H1 (cell line): Measurements from ENCODE around the gene DDX18. TPM values are rescaled to one million over a fixed set of nuclear protein-coding genes. Genes with fewer than 3 reads are reported as not detected.

Experiments
- CTCF ChIA-PET: fragments of 300-600 bp; sonication (Branson Sonifier 250); formaldehyde crosslinking; loops from one replicate; lab custom pipeline; 2021; ENCODE audit not compliant: partially characterized antibody; lab: Charles Lee
- POLR2A ChIA-PET: fragments of 300-600 bp; sonication (Branson Sonifier 250); formaldehyde crosslinking; loops from one replicate; lab custom pipeline; 2021; ENCODE audit warnings: inconsistent platforms; ENCODE audit not compliant: partially characterized antibody; lab: Charles Lee
- DNase-seq, 2 experiments: peaks; one replicate each; pipeline versions ENCODE4 v3.0.0 to v3.0.0-alpha.2; 2010 to 2022; ENCODE audit warnings: low spot score in 2 of 2, low read depth in 1 of 2, mixed read lengths in 1 of 2
- FAIRE-seq: peaks from 2 replicates; lab custom pipeline; 2011; peaks lifted over from hg19 to GRCh38; lab: Jason Lieb, UNC
- H2AFZ ChIP-seq: 2 replicates; pipeline ENCODE4 v1.8.1; 2012; ENCODE audit warnings: low read length, inconsistent platforms
- H2AK5ac ChIP-seq: 2 replicates; pipeline ENCODE4 v1.6.1; 2013; ENCODE audit warnings: low read depth, low read length
- H2BK120ac ChIP-seq: replicated peaks from 2 replicates; pipeline ENCODE3; 2013; ENCODE audit warnings: low read depth, low read length, inconsistent platforms
- H2BK12ac ChIP-seq: 2 replicates; pipeline ENCODE4 v1.6.1; 2013; ENCODE audit warnings: low read depth, low read length
- H2BK15ac ChIP-seq: 2 replicates; pipeline ENCODE4 v1.6.1; 2013; ENCODE audit warnings: low read length
- H2BK20ac ChIP-seq: 2 replicates; pipeline ENCODE4 v1.6.1; 2013; ENCODE audit warnings: low read length
- H2BK5ac ChIP-seq: 2 replicates; pipeline ENCODE4 v1.6.1; 2013; ENCODE audit warnings: low read depth, low read length
- H3K14ac ChIP-seq: 2 replicates; pipeline ENCODE4 v1.6.1; 2013; ENCODE audit warnings: inconsistent platforms; ENCODE audit not compliant: insufficient read length
- H3K18ac ChIP-seq: 2 replicates; pipeline ENCODE4 v1.6.1; 2013; ENCODE audit warnings: low read length; ENCODE audit errors: extremely low read depth
- H3K23ac ChIP-seq: 2 replicates; pipeline ENCODE4 v1.6.1; 2013; ENCODE audit warnings: inconsistent platforms; ENCODE audit not compliant: insufficient read length
- H3K23me2 ChIP-seq: 2 replicates; pipeline ENCODE4 v1.6.1; 2013; ENCODE audit warnings: low read depth, low read length
- H3K27ac ChIP-seq: 2 replicates; pipeline ENCODE4 v1.6.1; 2011; ENCODE audit warnings: low read depth, low read length, inconsistent platforms
- H3K27me3 ChIP-seq, 4 experiments: replicated peaks in 1 of 4; 1 replicate in 1 of 4; 2 replicates in 3 of 4; pipeline versions ENCODE4 v1.6.1 to v1.8.1; 2011 to 2013; ENCODE audit warnings: low read length in 3 of 4, mild to moderate bottlenecking in 3 of 4, inconsistent platforms in 2 of 4, mixed read lengths in 2 of 4, moderate library complexity in 1 of 4; ENCODE audit not compliant: control insufficient read depth in 3 of 4, insufficient read depth in 3 of 4; ENCODE audit errors: extremely low read depth in 1 of 4
- H3K36me3 ChIP-seq, 4 experiments: 2 replicates each; pipeline versions ENCODE4 v1.6.1 to v1.8.1; 2011 to 2013; ENCODE audit warnings: mild to moderate bottlenecking in 4 of 4, low read length in 3 of 4, moderate library complexity in 2 of 4, control low read depth in 1 of 4, inconsistent platforms in 1 of 4; ENCODE audit not compliant: insufficient read depth in 4 of 4, control insufficient read depth in 2 of 4
- H3K4ac ChIP-seq: replicated peaks from 2 replicates; pipeline ENCODE3; 2013; ENCODE audit warnings: low read length, low read depth, mixed read lengths, inconsistent platforms; ENCODE audit not compliant: insufficient read length
- H3K4me1 ChIP-seq, 4 experiments: replicated peaks in 1 of 4; 1 replicate in 1 of 4; 2 replicates in 3 of 4; pipeline versions ENCODE4 v1.6.1 to v1.8.1; 2011 to 2013; ENCODE audit warnings: low read length in 3 of 4, inconsistent platforms in 2 of 4, mixed read lengths in 1 of 4; ENCODE audit not compliant: insufficient read depth in 4 of 4, control insufficient read depth in 3 of 4
- H3K4me2 ChIP-seq, 2 experiments: 2 replicates each; pipeline versions ENCODE4 v1.6.1 to v1.8.1; 2011 to 2013; ENCODE audit warnings: low read depth in 2 of 2, low read length in 2 of 2, control low read depth in 1 of 2, inconsistent platforms in 1 of 2, mild to moderate bottlenecking in 1 of 2; ENCODE audit not compliant: insufficient read depth in 1 of 2
- H3K4me3 ChIP-seq, 4 experiments: fragments of 200-600, 300-600 bp in 1 of 4; sonication (generic), shearing (Covaris generic), sonication (Bioruptor Twin) in 1 of 4; 2 replicates each; pipeline versions ENCODE4 v1.5.1 to v1.8.1; 2011 to 2016; ENCODE audit warnings: low read length in 4 of 4, low read depth in 3 of 4, control low read depth in 2 of 4, inconsistent platforms in 2 of 4, mild to moderate bottlenecking in 2 of 4, mixed read lengths in 1 of 4, moderate library complexity in 1 of 4; ENCODE audit not compliant: insufficient read depth in 2 of 4; ENCODE audit errors: extremely low read depth in 1 of 4
- H3K56ac ChIP-seq: replicated peaks from 2 replicates; pipeline ENCODE3; 2013; ENCODE audit warnings: low read depth, mild to moderate bottlenecking, mixed read lengths, low read length, inconsistent platforms; ENCODE audit not compliant: insufficient read length
- H3K79me1 ChIP-seq: 2 replicates; pipeline ENCODE4 v1.6.1; 2013; ENCODE audit warnings: low read depth, low read length, control low read depth
- H3K79me2 ChIP-seq, 2 experiments: 2 replicates each; pipeline versions ENCODE4 v1.6.1 to v1.8.1; 2012 to 2013; ENCODE audit warnings: low read length in 2 of 2, mild to moderate bottlenecking in 2 of 2, inconsistent platforms in 1 of 2; ENCODE audit not compliant: insufficient read depth in 2 of 2, control insufficient read depth in 1 of 2
- H3K9ac ChIP-seq, 4 experiments: replicated peaks in 1 of 4; 1 replicate in 1 of 4; 2 replicates in 3 of 4; pipeline versions ENCODE4 v1.6.1 to v1.8.1; 2011 to 2013; ENCODE audit warnings: low read depth in 3 of 4, low read length in 3 of 4, control low read depth in 2 of 4, mild to moderate bottlenecking in 2 of 4, moderate library complexity in 2 of 4, inconsistent platforms in 1 of 4; ENCODE audit errors: extremely low read depth in 1 of 4
- H3K9me3 ChIP-seq, 2 experiments: 2 replicates each; pipeline versions ENCODE4 v1.6.1 to v1.8.1; 2012 to 2013; ENCODE audit warnings: mild to moderate bottlenecking in 2 of 2, moderate library complexity in 2 of 2, control low read depth in 1 of 2, inconsistent platforms in 1 of 2, low read depth in 1 of 2, low read length in 1 of 2, mixed read lengths in 1 of 2; ENCODE audit not compliant: insufficient read depth in 2 of 2
- H4K20me1 ChIP-seq, 2 experiments: replicated peaks in 1 of 2; 2 replicates each; pipeline versions ENCODE3 to v1.8.1; 2011 to 2013; ENCODE audit warnings: inconsistent platforms in 2 of 2, low read length in 2 of 2, mild to moderate bottlenecking in 1 of 2; ENCODE audit not compliant: insufficient read depth in 2 of 2, control insufficient read depth in 1 of 2
- H4K5ac ChIP-seq: 2 replicates; pipeline ENCODE4 v1.6.1; 2013; ENCODE audit warnings: low read length, low read depth, mixed read lengths, inconsistent platforms; ENCODE audit not compliant: insufficient read length
- H4K8ac ChIP-seq: 2 replicates; pipeline ENCODE4 v1.8.0; 2013; ENCODE audit warnings: mild to moderate bottlenecking, moderate library complexity, low read length, inconsistent platforms; ENCODE audit not compliant: insufficient read depth; ENCODE audit errors: extremely low read depth
- H4K91ac ChIP-seq: replicated peaks from 2 replicates; pipeline ENCODE3; 2013; ENCODE audit warnings: low read length, mixed read lengths, inconsistent platforms; ENCODE audit not compliant: insufficient read length
- CTCF ChIP-seq, 3 experiments: IDR thresholded peaks; 1 replicate in 2 of 3; 2 replicates in 1 of 3; pipeline versions ENCODE4 v1.5.1 to v1.6.1; 2011; ENCODE audit warnings: low read length in 3 of 3, mild to moderate bottlenecking in 3 of 3, inconsistent platforms in 2 of 3, low read depth in 1 of 3, moderate library complexity in 1 of 3; ENCODE audit not compliant: insufficient read depth in 1 of 3; ENCODE audit errors: control extremely low read depth in 1 of 3
- RAD21 ChIP-seq, 2 experiments: IDR thresholded peaks in 1 of 2; conservative IDR thresholded peaks in 1 of 2; 2 replicates each; pipeline ENCODE4 v1.6.1; 2011; ENCODE audit warnings: low read depth in 2 of 2, low read length in 2 of 2, improper control_type of control experiment in 1 of 2, inconsistent platforms in 1 of 2, mild to moderate bottlenecking in 1 of 2, moderate library complexity in 1 of 2
- SAP30 ChIP-seq: fragments of 300-600 bp; sonication (generic); IDR thresholded peaks from 2 replicates; pipeline ENCODE4 v1.7.1; 2012; ENCODE audit warnings: low read length, moderate library complexity, mild to moderate bottlenecking, inconsistent platforms; ENCODE audit not compliant: insufficient read depth, insufficient replicate concordance
- WGBS, 2 experiments: shearing (Covaris generic) in 1 of 2; methylation state at CpG; one replicate each; pipeline versions ENCODE4 v1.1.6 to v1.1.7; 2013 to 2015; ENCODE audit warnings: low lambda C conversion rate in 2 of 2, mixed read lengths in 2 of 2, inconsistent platforms in 1 of 2, low coverage in 1 of 2, missing lambda C conversion rate in 1 of 2; ENCODE audit not compliant: insufficient replicate concordance in 2 of 2, insufficient coverage in 1 of 2, insufficient read length in 1 of 2; ENCODE audit errors: extremely low coverage in 1 of 2, missing lambda C conversion rate in 1 of 2; 5-methylcytosine and 5-hydroxymethylcytosine counted together
- polyA plus RNA-seq, 7 experiments: library from polyadenylated mRNA; depleted of rRNA in 3 of 7; stranded (reverse) in 5 of 7; unstranded in 2 of 7; fragments of >200 nt in 5 of 7; fragments of 200-250 nt in 2 of 7; gene quantifications; 1 replicate in 5 of 7; 2 replicates in 1 of 7; 4 replicates in 1 of 7; pipeline versions ENCODE4 v1.2.1 to v1.2.3, GENCODE V29; 2011 to 2013; ENCODE audit warnings: missing spikeins in 2 of 7, mixed read lengths in 2 of 7
- total RNA-seq: library from RNA; stranded (reverse); fragmentation: NEBNext Ultra II Directional; extraction: Animal tissue kit (Norgen Biotek cat#: 25700); gene quantifications from 2 replicates; pipeline ENCODE4 v1.2.1, GENCODE V29; 2021

The DDX18 gene
- total and polyA plus RNA-seq, 2 of the 8 experiments (the other 6 are each of a cell fraction or from before 2014, with no cell fraction given) = 31.3 to 119 TPM

GRCh38 chr2:117771969-117772630 is 42.4 kb upstream of the DDX18 start:
- H2BK20ac ChIP-seq = no peak overlapping the region
- POLR2A ChIA-PET = no interaction called here
- no peak overlapping the region for H2BK120ac ChIP-seq
- FAIRE-seq (no peak), DNase-seq (no peak)
- no peak overlapping the region for H3K56ac ChIP-seq
- H2BK15ac ChIP-seq = peak overlapping the region; percentile 36; the same call in 1 of the 2 replicates
- H3K79me1 ChIP-seq = no peaks in the 10 kb centered on the region
- 41% methylated on average over 4 of the region's 4 CpGs; no CpG with 5 or more reads in 1 of the 2 experiments for WGBS, 2 experiments
- H3K9ac ChIP-seq = no peak overlapping the region
- H3K23ac ChIP-seq = no peak overlapping the region
- H4K91ac ChIP-seq = no peak overlapping the region
- no peak overlapping the region for H3K27ac ChIP-seq
- H4K5ac ChIP-seq = no peak overlapping the region
- no peak overlapping the region for H2BK5ac ChIP-seq
- no peak overlapping the region for H3K14ac ChIP-seq
- H3K4me1 ChIP-seq = 0 out of 7 replicates have a peak, but pooled peaks cover 0 to 4% (median 0%) of the 10 kb centered on the region in 4 experiments
- no peak overlapping the region for H2AFZ ChIP-seq
- no peak overlapping the region for H2AK5ac ChIP-seq
- H2BK12ac ChIP-seq = no peak overlapping the region
- no peaks in the 10 kb centered on the region for H3K36me3 ChIP-seq
- H3K9me3 ChIP-seq = no peaks in the 10 kb centered on the region
- no peak overlapping the region for H3K4me2 ChIP-seq
- no peaks in the 10 kb centered on the region for H3K23me2 ChIP-seq
- no peaks in the 10 kb centered on the region for H3K27me3 ChIP-seq
- H3K4ac ChIP-seq = no peak overlapping the region
- H3K4me3 ChIP-seq = no peak overlapping the region
- no peaks in the 10 kb centered on the region for H4K20me1 ChIP-seq
- CTCF ChIA-PET = interaction anchor here (0.6 to 3.9 kb wide), 16 partner anchors 12 to 369 kb away, joined by 3 to 21 read pairs (median 3); no protein-coding TSS in a partner anchor
- TF ChIP-seq RAD21 (IDR thresholded peaks at IDR 0.05 in 1 of 2, conservative IDR thresholded peaks at IDR 0.05 in 1 of 2; ENCODE audit: low read depth in 2 of 2, low read length in 2 of 2) (peak in 1 of 2 experiments; percentile 66), CTCF (IDR thresholded peaks at IDR 0.05; ENCODE audit: control extremely low read depth in 1 of 3, insufficient read depth in 1 of 3, low read depth in 1 of 3, low read length in 3 of 3) (peak in 2 of 3 experiments; percentile 19 to 27; a peak in 2 of 4 replicates), SAP30 (no peak)
- H3K18ac ChIP-seq = no peak overlapping the region
- H4K8ac ChIP-seq = no peak overlapping the region
- H3K79me2 ChIP-seq = no peaks in the 10 kb centered on the region
